Prostate gland (tissue), 2 donors: ENCODE measurements around the gene GRK1. TPM values are rescaled to one million over a fixed set of nuclear protein-coding genes. Genes with fewer than 3 reads are reported as not detected.
"Not testable (repeated sequence)": the region's sequence is repeated elsewhere in the genome, so short reads cannot be mapped to it uniquely, and the experiment has no call there.

Experiments
- DNase-seq: peaks from one replicate; pipeline ENCODE4 v3.0.0-alpha.2; 2019; ENCODE audit warnings: low spot score
- H3K27ac ChIP-seq, 2 donors: fragments of 200-600 bp; sonication (generic); 2 replicates each; pipeline ENCODE4 v1.5.1; 2017 to 2019
- H3K27me3 ChIP-seq: fragments of 200-600 bp; sonication (generic); replicated peaks from 2 replicates; pipeline ENCODE4 v1.5.1; 2019; ENCODE audit not compliant: insufficient read depth
- H3K36me3 ChIP-seq, 2 donors: fragments of 200-600 bp; sonication (generic); 1 replicate in 1 of 2; 2 replicates in 1 of 2; pipeline versions ENCODE4 v1.5.1 to v1.8.1; 2017 to 2019
- H3K4me1 ChIP-seq: fragments of 200-600 bp; sonication (generic); replicated peaks from 2 replicates; pipeline ENCODE4 v1.5.1; 2019
- H3K4me3 ChIP-seq, 2 donors: fragments of 200-600 bp; sonication (generic); 2 replicates each; pipeline ENCODE4 v1.5.1; 2017 to 2019
- H3K9me3 ChIP-seq: fragments of 200-600 bp; sonication (generic); 2 replicates; pipeline ENCODE4 v1.5.1; 2017
- CTCF ChIP-seq, 4 experiments: fragments of 200-600 bp in 2 of 4; fragments of 450-650 bp in 2 of 4; sonication (generic) in 2 of 4; IDR thresholded peaks; 1 replicate in 3 of 4; 2 replicates in 1 of 4; pipeline ENCODE4 v1.5.1; 2016 to 2019; ENCODE audit warnings: antibody characterized with exemption in 4 of 4, mild to moderate bottlenecking in 2 of 4, moderate library complexity in 2 of 4
- POLR2A ChIP-seq: fragments of 450-650 bp; IDR thresholded peaks from one replicate; pipeline ENCODE4 v1.6.1; 2016; ENCODE audit warnings: antibody characterized with exemption, mild to moderate bottlenecking
- POLR2AphosphoS5 ChIP-seq: sonication (generic); formaldehyde crosslinking; IDR thresholded peaks from one replicate; pipeline ENCODE4 v1.6.1; 2017; ENCODE audit warnings: antibody characterized with exemption
- WGBS: methylation state at CpG from one replicate; pipeline ENCODE4 v1.1.5; 2018; 5-methylcytosine and 5-hydroxymethylcytosine counted together
- intact Hi-C: fragments of 100-400 bp; cut with DNase I; formaldehyde crosslinking; loops from one replicate; pipeline ENCODE4 v1.14.2; 2022
- total RNA-seq, 2 donors: library from RNA; depleted of rRNA; stranded (reverse); fragments of >200 nt; gene quantifications; one replicate each; pipeline ENCODE4 v1.1.0, GENCODE V29; 2016

Gene GRK1
- total RNA-seq, 2 donors from 2014 or later = 0.23 TPM; not detected in 1

DNA sequence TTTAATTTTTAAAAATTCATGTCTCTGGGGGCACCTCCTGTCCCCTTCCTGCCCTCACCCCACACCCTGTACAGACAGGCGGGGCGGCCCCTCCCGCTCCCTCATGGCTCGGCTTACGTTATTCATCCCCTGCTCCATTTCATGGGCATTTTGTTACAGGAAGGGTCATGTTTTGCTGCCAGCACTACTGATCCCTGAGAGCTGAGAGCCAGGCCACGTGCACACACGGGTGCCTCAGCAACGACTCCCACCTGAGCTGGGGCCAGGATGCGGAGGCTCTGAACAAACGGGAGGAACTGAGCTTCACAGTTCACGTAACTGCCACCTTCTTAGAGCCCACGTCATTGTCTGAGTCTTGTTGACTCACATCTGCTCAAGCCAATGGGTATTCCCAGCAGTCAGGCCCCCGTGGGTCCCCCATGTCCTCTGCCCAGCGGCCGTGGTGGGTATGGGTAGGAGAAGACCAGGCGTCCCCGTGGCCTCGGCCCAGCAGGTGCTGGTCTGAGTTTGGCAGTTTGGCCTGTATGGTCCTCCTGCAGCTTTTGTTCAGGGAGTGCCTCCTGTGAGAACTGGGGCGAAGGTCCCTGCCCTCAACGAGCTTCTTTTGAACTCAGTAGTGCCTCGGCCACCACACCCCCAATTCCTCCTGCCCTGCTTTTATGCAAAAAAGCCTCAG, 75.6 kb downstream of the GRK1 start:
- 62% methylated on average over 21 of the region's 21 CpGs for whole genome bisulfite sequencing
- no peak for DNase-seq
- Histone ChIP-seq H3K27me3 (no peaks in the 10 kb centered on the region), H3K4me1 (no peaks in the 10 kb centered on the region), H3K27ac (no peak overlapping the region), H3K36me3 (no peaks in the 10 kb centered on the region), H3K4me3 (no peak overlapping the region), H3K9me3 (no peaks in the 10 kb centered on the region)
- TF ChIP-seq POLR2A (no peak), CTCF (IDR thresholded peaks at IDR 0.05) (no peak), POLR2AphosphoS5 (no peak)
- intact Hi-C loops = no loop called here

DNA sequence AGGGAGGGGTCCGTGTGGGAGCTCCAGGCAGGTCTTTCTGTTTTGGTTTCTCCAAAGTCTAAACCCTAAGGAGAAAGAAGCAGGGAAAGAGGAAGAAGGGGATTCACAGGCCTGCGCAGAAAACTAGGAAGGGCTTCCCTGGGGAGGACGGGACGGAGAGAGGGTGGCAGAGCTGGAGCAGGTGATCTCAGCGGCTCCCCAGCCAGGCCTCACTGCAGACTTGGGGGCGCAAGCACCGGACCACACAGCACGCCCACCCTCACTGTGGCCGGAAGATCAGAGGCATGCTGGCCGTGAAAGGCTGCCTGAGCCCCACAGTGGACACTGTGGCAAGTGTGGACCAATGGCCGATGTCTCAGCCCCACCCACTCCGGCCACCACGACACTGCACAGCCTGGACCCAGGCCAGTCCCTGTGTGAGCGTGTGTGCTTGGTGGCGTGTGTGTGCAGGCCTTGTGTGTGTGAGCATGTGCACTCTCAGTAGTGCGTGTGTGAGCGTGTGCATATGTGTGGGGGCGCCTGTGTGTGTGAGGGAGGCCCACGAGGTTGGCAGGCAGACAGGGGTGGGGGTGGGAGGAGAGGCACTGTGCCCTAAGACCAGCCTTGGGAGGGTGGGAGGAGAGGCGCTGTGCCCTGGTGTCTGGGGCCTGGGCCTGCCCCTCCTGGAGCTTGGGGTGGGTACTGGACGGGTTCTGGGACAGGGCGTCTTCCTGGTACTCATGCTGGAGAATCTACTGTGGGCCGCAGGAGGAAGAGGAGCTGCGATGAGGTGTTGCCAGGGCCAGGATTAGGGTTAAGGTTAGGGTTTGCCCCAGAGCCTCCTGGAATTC, 76.6 kb downstream of the GRK1 start:
- 92% methylated on average over 24 of the region's 24 CpGs for WGBS
- no peak for DNase-seq
- TF ChIP-seq POLR2A (no peak), POLR2AphosphoS5 (no peak), CTCF (IDR thresholded peaks at IDR 0.05) (no peak)
- Histone ChIP-seq H3K27me3 (no peaks in the 10 kb centered on the region), H3K4me1 (no peaks in the 10 kb centered on the region), H3K27ac (no peak overlapping the region), H3K36me3 (no peaks in the 10 kb centered on the region), H3K9me3 (no peaks in the 10 kb centered on the region), H3K4me3 (no peak overlapping the region)
- intact Hi-C loops = no loop called here

DNA sequence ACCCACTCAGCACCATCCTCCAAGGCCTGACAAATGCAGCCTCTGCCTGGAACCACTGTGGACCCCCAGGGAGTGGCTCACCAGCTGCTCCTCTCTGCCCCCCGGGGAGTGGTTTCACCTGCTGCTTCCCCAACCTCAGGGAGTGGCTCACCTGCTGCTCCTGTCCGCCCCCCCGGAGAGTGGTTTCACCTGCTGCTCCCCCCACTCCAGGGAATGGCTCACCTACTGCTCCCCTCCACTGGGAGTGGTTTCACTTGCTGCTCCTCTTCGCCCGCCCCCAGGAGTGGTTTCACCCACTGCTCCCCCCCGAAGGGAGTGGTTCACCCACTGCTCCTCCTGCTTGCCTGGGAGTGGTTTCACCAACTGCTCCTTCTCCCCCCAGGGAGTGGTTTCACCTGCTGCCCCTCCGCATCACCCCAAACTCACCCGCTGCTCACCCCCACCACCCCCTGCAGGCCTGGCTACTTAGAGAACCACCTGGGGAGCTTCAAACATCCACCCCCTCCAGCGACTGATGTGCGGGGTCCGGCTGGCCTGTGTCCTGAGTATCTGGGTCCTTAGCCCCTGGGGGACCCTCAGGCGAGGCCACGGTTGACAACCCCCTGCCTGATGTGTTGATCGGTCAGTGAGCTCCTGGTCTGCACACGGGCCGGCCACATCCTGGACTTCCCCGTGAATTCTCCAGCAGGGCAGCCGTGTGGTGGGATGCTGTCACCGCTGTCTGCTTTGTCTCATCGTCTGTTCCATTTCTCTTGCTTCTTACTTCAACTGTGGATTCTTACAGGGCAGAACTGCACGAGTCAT, 77.4 kb downstream of the GRK1 start:
- Histone ChIP-seq H3K4me3 (no peak overlapping the region), H3K4me1 (no peaks in the 10 kb centered on the region), H3K27ac (no peak overlapping the region), H3K9me3 (no peaks in the 10 kb centered on the region), H3K36me3 (no peaks in the 10 kb centered on the region), H3K27me3 (no peaks in the 10 kb centered on the region)
- DNase-seq = no peak
- TF ChIP-seq POLR2A (no peak), CTCF (IDR thresholded peaks at IDR 0.05) (no peak), POLR2AphosphoS5 (no peak)
- intact Hi-C loops = no loop called here
- 79% methylated on average over 21 of the region's 21 CpGs for WGBS

GRCh38 chr13:113745059-113745458, 78.0 kb downstream of the GRK1 start:
- Histone ChIP-seq H3K36me3 (no peaks in the 10 kb centered on the region), H3K9me3 (no peaks in the 10 kb centered on the region), H3K4me1 (no peaks in the 10 kb centered on the region), H3K27me3 (no peaks in the 10 kb centered on the region), H3K4me3 (no peak overlapping the region), H3K27ac (no peak overlapping the region)
- intact Hi-C loops = no loop called here
- 97% methylated on average over 9 of the region's 9 CpGs for WGBS
- no peak for DNase-seq
- TF ChIP-seq CTCF (IDR thresholded peaks at IDR 0.05) (no peak), POLR2A (no peak), POLR2AphosphoS5 (no peak)

- H3K36me3 ChIP-seq, H3K27me3 ChIP-seq, H3K27ac ChIP-seq, H3K4me3 ChIP-seq, H3K9me3 ChIP-seq, intact Hi-C loops, DNase-seq, H3K4me1 ChIP-seq: not testable (repeated sequence)
- 93% methylated on average over 22 of the region's 24 CpGs for WGBS
These were observed 78.6 kb downstream of the GRK1 start for GRCh38 chr13:113745500-113746142.
